Osteocyte (in vitro differentiated cells): ENCODE measurements around the gene TLCD3A. TPM values are rescaled to one million over a fixed set of nuclear protein-coding genes. Genes with fewer than 3 reads are reported as not detected.

Experiments used
- DNase-seq: peaks from one replicate; pipeline ENCODE4 v3.0.0; 2021; ENCODE audit warnings: mixed read lengths; ENCODE audit not compliant: unreplicated experiment; ENCODE audit errors: extremely low spot score
- H3K27ac Mint-ChIP-seq: one replicate; pipeline ENCODE4 v1.8.0; 2021; ENCODE audit warnings: mild to moderate bottlenecking, mixed read lengths; ENCODE audit not compliant: unreplicated experiment
- H3K27me3 Mint-ChIP-seq: one replicate; pipeline ENCODE4 v1.8.0; 2021; ENCODE audit warnings: mixed read lengths; ENCODE audit not compliant: unreplicated experiment
- H3K36me3 Mint-ChIP-seq: one replicate; pipeline ENCODE4 v1.8.0; 2021; ENCODE audit warnings: mixed read lengths; ENCODE audit not compliant: unreplicated experiment
- H3K4me1 Mint-ChIP-seq: one replicate; pipeline ENCODE4 v1.8.0; 2021; ENCODE audit warnings: mixed read lengths; ENCODE audit not compliant: unreplicated experiment
- H3K4me3 Mint-ChIP-seq: one replicate; pipeline ENCODE4 v1.8.0; 2021; ENCODE audit warnings: mild to moderate bottlenecking, moderate library complexity, mixed read lengths; ENCODE audit not compliant: unreplicated experiment
- H3K9me3 Mint-ChIP-seq: one replicate; pipeline ENCODE4 v1.8.0; 2021; ENCODE audit warnings: mixed read lengths; ENCODE audit not compliant: unreplicated experiment
- total RNA-seq: library from RNA; stranded (reverse); gene quantifications from 2 replicates; pipeline ENCODE4 v1.2.1, GENCODE V29; 2021
- TF ChIP-seq, protein P1 (sequence below): fragments of 200-600 bp; sonication (generic); IDR thresholded peaks from 2 replicates; pipeline ENCODE4 v1.5.0; 2021; ENCODE audit warnings: antibody characterized with exemption, mild to moderate bottlenecking, moderate library complexity

The TLCD3A gene
- total RNA-seq, 1 donor from 2014 or later, result 23.7 TPM

DNA sequence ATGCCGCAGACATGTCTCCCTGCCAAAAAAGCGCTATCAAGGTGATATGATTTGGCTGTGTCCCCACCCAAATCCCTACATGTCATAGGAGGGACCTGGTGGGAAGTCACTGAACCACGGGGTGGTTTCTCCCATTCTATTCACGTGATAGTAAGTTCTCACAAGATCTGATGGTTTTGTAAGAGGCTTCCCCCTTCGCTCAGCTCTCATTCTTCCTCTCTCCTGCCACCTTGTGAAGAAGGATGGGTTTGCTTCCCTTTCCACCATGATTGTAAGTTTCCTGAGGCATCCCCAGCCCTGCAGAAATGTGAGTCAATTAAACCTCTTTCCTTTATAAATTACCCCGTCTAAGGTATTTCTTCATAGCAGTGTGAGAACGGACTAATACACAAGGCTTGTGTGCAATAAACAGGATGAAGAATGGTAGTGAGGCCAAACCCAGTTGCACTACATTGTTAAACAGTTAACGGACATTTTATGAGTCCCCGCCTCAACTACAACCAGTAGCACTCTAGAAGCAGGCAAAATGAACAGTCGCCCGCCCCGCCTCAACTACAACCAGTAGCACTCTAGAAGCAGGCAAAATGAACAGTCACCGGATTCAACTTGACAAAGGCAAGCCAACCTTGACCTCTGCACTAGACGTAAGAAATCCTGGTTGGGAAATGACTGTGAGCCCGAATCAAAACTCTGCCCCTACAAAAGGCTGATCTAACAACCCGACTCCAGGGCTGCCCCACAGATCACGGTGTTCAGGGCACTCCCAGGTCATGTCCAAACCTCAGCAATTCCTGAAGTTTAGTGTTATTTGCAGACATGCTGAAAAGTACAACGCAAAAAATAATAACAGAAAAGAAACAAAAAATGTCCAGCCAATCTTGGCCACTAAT is 44.1 kb upstream of the TLCD3A start:
- H3K4me1 Mint-ChIP-seq, result peaks cover 14% of the 10 kb centered on the region
- no peaks in the 10 kb centered on the region for H3K27me3 Mint-ChIP-seq
- TF ChIP-seq, protein P1, sequence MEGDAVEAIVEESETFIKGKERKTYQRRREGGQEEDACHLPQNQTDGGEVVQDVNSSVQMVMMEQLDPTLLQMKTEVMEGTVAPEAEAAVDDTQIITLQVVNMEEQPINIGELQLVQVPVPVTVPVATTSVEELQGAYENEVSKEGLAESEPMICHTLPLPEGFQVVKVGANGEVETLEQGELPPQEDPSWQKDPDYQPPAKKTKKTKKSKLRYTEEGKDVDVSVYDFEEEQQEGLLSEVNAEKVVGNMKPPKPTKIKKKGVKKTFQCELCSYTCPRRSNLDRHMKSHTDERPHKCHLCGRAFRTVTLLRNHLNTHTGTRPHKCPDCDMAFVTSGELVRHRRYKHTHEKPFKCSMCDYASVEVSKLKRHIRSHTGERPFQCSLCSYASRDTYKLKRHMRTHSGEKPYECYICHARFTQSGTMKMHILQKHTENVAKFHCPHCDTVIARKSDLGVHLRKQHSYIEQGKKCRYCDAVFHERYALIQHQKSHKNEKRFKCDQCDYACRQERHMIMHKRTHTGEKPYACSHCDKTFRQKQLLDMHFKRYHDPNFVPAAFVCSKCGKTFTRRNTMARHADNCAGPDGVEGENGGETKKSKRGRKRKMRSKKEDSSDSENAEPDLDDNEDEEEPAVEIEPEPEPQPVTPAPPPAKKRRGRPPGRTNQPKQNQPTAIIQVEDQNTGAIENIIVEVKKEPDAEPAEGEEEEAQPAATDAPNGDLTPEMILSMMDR, result peak; percentile 50
- H3K4me3 Mint-ChIP-seq, result no peak overlapping the region
- DNase-seq, result no peak
- no peaks in the 10 kb centered on the region for H3K9me3 Mint-ChIP-seq
- H3K27ac Mint-ChIP-seq, result no peak overlapping the region
- H3K36me3 Mint-ChIP-seq, result peaks cover 42% of the 10 kb centered on the region

DNA sequence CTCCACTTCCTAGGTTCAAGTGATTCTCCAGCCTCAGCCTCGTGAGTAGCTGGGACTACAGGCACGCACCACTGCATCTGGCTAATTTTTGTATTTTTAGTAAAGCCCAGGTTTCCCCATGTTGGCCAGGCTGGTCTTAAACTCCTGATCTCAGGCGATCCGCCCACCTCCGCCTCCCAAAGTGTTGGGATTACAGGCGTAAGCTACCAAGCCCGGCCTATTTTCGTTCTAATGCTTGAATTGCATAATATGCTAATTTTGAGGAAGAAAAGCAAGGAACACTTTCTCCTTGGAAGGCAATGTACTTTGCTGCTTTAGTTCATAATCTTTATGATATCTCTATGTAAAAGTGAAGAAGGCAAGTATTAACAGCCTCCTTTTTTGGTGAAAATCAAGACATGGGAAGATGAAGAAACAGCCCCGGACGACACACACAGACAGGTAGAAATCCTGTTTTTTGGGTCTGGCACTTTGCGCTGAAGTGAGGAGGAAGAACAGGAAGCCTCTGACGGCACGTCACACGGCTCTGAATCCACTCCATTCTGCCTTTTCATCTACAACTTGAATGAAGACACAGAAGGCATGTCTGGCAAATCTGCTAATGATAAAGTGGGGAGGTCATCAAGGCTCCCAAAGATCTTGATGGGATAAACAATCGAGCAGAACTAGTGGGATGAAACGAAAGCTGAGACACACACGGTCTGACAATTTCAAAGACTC is 42.7 kb upstream of the TLCD3A start:
- no peak overlapping the region for H3K4me3 Mint-ChIP-seq
- H3K27ac Mint-ChIP-seq, result no peak overlapping the region
- peaks cover 34% of the 10 kb centered on the region for H3K36me3 Mint-ChIP-seq
- peaks cover 26% of the 10 kb centered on the region for H3K4me1 Mint-ChIP-seq
- H3K27me3 Mint-ChIP-seq, result no peaks in the 10 kb centered on the region
- H3K9me3 Mint-ChIP-seq, result no peaks in the 10 kb centered on the region
- TF ChIP-seq, protein P1, result no peak
- no peak for DNase-seq

DNA sequence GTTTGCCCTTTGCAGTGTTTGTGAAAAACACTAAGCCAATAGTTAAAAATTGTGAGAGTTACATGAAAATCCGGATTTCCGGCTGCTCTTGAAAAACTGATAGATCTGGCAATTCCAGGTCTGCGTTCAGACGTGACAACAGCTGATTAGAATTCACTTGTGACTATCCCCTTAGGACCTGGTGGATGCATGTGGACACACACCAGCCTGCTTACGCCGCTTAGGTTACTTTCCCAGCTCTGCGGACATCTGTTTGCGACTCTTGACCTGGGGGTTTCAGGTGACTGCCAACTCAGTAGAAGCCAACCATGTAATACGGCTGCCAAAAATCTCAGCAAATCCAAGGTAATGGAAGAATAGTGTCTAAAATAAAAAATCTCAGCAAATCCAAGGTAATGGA is 42.0 kb upstream of the TLCD3A start:
- TF ChIP-seq, protein P1, result no peak
- no peak overlapping the region for H3K4me3 Mint-ChIP-seq
- H3K27ac Mint-ChIP-seq, result no peak overlapping the region
- DNase-seq, result no peak
- no peaks in the 10 kb centered on the region for H3K27me3 Mint-ChIP-seq
- no peaks in the 10 kb centered on the region for H3K9me3 Mint-ChIP-seq
- H3K4me1 Mint-ChIP-seq, result peaks cover 32% of the 10 kb centered on the region
- peaks cover 28% of the 10 kb centered on the region for H3K36me3 Mint-ChIP-seq

DNA sequence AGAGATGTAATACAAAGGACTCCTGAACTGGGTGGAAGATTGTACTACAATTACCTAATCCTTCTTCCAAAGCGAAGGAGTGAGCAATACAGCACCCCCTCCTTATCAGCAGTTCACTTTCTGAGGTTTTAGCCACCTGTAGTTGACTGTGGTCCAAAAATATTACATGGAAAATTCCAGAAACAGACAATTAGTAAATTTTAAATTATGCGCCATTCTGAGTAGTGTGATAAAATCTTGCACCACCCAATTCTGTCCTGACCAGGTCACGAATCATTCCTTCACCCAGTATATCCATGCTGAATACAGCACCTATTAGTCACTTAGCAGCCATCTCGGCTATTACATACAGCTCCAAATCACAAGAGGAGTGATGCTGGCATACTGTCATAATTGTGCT is 41.0 kb upstream of the TLCD3A start:
- no peaks in the 10 kb centered on the region for H3K27me3 Mint-ChIP-seq
- H3K9me3 Mint-ChIP-seq, result no peaks in the 10 kb centered on the region
- DNase-seq, result no peak
- H3K27ac Mint-ChIP-seq, result no peak overlapping the region
- no peak overlapping the region for H3K4me3 Mint-ChIP-seq
- H3K4me1 Mint-ChIP-seq, result peaks cover 34% of the 10 kb centered on the region
- peaks cover 26% of the 10 kb centered on the region for H3K36me3 Mint-ChIP-seq
- TF ChIP-seq, protein P1, result no peak

DNA sequence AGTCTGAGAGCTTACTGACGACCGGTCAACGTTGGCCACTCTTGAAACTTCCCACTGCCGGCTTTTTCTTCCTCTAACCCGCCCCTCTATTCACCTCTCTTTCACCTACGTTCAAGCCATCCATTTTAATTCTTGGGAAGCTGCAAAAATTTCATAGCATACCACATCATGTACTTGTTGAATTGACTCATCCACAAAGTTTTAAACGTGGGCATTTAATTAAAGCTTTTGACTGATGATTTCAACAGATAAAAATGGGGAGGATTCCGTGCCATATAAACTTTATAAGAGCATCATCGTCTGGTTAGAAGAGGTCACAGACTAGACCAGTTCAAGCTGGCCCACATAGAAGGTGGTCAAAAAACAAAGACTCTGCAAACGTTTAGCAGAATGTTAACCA is 40.3 kb upstream of the TLCD3A start:
- Mint-ChIP-seq H3K4me3 (no peak overlapping the region), H3K9me3 (no peaks in the 10 kb centered on the region), H3K27ac (peak overlapping the region; percentile 56), H3K4me1 (peaks cover 34% of the 10 kb centered on the region), H3K36me3 (peaks cover 28% of the 10 kb centered on the region), H3K27me3 (no peaks in the 10 kb centered on the region)
- TF ChIP-seq, protein P1, result no peak
- DNase-seq, result no peak
